NCI-H2081 (cell line): ENCODE results near the gene RDX.
"Not testable (repeated sequence)": the region's sequence is repeated elsewhere in the genome, so short reads cannot be mapped to it uniquely, and the experiment has no call there.

Experiments used
- DNase-seq, 2 experiments: peaks; one replicate each; lab custom pipeline; 2025; lab: John Stamatoyannopoulos, UW

Gene RDX

DNA sequence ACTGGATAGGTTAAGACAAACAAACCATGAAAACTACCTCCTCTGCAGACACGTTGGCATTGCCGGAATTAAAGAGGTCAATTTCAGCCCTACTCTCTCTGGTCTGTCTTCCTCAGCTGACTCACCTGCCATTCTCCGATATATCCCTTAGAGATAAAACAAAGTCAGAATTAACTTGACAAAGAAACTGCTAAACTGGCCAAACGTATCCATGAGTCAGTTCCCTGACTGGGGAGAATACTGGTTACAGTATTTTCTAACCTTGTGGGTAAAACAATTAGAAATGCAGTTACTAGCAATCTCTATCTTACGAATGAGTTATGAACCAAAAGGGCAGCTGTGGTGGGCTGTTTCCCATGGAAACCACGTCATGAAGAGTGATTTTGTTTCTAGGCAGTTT lies 96.2 kb downstream of the RDX start:
- no peak for DNase-seq

DNA sequence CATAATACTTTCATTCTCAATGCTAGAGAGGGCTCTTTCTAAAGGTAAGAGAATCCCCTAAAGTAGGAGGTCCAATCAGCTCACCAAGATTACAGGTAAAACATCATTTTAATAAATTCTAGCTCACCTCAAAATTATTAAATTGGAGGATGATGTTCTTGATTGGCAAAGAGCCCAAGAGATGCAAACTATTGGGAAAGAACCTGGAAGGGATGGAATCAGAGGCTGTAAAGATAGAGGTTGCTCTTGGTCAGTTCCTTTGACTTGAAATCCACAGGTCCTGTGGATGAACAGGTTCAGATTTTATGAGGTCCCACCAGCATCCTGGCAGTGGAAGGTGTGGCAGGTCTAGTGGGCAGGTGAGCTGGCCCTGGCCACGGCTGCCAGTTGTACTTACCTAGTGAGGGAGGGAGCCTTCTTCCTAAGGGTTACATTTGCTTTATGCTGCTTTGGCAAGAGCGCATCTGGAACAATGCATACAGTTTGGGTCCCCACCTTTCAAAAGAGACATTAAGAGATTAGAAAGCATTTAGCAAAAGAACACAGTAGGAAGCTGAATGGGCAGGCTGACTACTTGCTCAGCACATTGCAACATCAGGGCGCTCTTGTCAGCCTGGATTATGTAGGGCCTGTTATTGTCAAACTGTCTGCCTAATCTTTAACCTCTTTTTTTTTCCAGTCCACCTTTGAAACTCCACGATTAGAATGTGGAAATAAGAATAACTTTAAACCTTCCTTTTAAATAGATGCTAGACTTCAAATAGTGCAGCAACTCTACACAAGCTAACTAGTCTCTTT lies 97.0 kb downstream of the RDX start:
- no peak for DNase-seq

DNA sequence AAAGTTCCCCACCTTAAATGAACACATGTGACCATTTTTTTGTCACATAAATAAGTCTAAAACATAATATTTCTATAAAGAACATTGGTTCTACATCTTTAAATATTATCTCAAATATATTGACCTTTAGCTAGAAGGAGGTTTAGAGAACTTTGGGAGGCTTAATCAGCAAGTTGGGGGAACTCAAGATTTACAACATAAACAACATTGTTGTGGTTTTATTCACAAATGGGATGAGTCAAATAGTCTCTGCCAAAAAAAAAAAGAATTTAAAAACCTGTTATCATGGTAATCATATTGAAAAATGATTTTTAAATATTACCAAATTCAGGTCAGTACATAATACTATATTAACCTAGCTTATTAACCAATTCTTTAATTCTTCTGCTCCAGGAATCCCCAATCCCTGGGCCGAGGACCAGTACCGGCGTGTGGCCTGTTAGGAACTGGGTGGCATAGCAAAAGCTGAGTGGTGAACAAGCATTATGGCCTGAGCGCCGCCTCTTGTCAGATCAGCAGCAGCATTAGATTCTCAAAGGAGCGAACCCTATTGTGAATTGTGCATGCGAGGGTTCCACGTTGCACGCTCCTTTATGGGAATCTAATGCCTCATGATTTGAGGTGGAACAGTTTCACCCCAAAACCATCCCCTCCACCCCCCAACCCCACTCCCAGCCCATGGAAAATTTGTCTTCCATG lies 98.2 kb downstream of the RDX start:
- no peak for DNase-seq

DNA sequence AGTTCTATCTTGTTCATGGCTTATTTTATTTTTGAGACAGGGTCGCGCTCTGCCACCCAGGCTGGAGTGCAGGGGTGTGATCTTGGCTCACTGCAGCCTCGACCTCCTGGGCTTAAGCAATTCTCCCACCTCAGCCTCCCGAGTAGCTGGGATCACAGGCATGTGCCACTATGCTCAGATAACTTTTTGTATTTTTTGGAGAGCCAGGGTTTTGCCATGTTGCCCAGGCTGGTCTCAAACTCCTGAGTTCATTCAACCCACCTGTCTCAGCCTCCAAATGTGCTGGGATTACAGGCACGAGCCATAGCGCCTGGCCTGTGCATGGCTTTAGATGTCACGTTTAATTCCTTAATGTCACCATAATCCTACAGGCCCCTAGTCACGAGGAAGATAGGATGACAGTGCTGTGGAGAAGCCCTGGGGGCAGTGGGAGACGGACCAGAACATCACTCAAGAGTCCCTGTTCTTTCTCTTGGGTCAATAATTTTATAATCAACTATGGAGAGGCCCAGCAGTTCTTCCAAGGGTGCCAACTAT lies 99.5 kb downstream of the RDX start:
- DNase-seq = no peak

DNA sequence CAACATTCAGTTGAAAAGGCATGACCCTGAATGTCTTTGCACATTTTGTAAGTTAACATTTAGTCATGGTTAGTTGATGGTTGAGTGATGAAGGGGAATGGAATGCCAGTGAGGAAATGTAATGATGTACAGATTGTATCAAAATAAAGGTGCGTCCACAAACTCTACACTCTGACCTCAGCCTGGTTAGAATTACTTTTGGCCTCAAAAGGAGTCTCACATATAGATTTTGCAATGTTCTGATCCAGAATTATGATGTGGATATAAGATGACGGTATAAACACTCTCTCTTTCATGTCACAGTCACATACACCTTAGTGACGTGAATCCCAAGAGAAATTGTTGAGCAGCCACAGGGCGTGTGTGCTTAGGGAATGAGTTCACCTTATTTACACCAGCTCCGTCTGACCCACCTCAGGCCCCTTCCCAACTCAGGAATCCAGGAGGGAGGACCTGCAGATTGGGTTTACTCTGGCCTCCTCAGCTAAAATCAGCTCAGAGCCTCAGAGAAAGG lies 100.1 kb downstream of the RDX start:
- DNase-seq = no peak

DNA sequence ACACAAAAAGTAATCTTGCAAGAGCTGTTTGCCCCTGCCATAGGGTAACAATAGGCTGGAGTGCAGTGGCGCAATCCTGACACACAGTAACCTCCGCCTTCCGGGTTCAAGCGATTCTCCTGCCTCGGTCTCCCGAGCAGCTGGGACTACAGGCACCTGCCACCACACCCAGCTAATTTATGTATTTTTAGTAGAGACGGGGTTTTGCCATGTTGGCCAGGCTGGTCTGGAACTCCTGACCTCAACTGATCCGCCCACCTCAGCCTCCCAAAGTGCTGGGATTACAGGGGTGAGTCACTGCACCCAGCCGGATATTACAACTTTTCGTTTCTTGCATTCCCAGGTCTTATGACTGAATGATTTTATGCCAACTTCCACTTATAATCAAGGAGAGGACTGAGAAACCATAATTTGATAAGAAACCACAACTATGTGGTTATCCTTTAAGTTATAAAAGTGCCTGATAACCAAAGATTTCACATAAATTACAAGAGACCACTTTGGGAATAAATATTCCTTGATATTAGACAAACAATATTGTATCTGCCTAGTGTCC lies 102.1 kb downstream of the RDX start:
- not testable (repeated sequence) for DNase-seq

DNA sequence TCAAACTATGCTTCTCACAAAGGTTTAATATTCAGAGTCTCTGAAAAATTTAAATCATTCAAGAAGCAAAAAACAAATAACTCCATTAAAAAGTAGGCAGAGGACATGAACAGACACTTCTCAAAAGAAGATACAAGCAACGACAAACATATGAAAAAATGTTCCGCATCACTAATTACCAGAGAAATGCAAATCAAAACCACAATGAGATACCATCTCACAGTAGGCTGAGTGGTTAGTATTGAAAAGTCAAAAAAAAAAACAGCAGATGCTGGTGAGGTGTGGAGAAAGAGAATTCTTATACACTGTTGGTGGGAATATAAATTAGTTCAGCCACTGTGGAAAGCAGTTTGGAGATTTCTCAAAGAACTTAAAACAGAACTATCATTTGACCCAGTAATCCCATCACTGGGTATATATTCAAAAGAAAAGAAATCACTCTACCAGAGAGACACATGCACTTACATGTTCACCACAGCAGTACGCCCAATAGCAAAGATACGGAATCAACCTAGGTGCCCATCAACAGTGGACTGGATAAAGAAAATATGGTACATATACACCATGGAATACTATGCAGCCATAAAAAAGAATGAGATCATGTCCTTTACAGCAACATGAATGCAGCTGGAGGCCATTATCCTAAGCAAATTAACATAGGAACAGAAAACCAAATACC lies 103.7 kb downstream of the RDX start:
- DNase-seq = not testable (repeated sequence)

DNA sequence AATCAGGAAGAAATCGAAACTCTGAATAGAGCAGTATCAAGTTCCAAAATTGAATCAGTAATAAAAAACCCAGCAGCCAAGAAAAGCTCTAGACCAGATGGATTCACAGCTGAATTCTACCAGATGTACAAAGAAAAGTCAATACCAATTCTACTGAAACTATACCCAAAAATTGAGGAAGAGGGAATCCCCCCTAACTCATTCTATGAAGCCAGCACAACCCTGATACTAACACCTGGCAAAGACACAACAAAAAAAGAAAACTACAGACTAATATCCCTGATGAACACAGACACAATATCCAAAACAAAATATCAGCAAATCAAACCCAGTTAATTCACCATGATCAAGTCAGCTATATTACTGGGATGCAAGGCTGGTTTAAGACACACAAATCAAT lies 105.5 kb downstream of the RDX start:
- no peak for DNase-seq

DNA sequence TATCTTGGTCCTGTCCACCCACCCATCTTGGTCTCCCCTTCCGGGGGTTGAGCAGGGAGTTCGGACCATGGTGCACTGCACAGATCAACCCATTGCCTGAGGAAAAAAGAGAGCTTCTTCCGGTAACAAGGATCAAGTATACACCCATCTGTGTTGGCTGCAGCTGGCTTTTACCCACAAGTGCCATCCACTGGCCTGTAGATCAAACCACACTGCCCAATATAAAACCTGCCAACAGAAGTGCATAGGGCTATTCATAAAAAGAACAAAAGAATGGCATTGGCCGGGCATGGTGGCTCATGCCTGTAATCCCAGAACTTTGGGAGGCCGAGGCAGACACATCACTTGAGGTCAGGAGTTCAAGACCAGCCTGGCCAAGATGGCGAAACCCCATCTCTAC lies 108.7 kb downstream of the RDX start:
- no peak for DNase-seq

DNA sequence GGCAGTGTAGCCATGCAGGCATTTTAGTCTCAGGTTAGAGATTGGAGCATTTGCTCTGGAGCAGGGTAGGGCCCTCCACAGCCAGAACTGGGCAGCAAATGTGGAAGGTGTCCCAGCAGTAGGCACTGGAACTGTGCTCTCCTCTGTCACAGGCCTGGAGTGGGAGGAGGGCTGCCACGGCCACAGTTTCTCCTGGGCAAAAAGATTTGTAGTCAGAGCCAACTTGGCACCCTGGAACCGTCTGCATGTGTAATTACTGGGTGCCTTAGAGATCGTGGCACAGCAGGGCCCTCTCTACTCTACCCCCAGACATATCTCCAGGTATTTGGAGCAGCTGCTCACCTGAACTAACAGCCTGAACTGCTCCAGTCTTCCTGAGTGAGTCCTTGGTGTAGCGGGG lies 109.5 kb downstream of the RDX start:
- DNase-seq = no peak

DNA sequence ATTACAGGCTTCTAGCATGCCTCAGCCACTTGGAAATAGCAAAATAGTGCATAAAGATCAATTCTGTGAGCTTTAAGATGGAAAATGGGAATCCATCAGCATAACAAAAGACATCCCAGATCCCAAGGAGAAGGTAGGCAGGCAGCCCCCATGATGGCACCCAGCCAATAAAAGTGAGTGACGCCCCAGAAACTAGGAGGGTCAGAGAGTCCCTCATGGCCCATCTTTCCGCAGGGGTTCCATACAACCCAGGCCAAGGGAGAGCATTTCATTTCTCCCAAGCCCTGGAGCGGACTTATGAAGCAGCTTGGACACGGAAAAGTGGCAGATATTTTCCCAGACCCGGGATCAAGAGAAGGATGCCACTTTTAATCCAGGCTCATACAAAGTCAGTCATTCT lies 110.0 kb downstream of the RDX start:
- DNase-seq = no peak

DNA sequence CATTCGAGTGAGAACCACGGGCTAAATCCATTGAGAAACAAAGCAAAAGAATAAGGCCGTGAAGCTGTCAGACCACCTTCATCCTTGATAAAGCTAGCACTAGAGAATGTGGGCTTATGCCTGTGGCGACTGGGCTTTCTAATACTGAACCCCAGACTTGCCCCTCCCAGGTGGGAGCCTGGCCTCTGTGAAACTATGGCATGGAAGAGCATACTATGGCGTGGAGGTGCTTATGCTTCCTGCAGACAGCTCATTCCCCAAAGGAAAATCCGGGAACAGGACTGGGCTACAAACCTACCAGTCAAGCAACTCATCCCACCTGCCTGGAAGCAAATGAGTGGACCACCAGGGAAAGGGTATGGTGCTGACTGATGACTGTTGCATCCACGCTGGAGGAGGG lies 110.8 kb downstream of the RDX start:
- DNase-seq = no peak

DNA sequence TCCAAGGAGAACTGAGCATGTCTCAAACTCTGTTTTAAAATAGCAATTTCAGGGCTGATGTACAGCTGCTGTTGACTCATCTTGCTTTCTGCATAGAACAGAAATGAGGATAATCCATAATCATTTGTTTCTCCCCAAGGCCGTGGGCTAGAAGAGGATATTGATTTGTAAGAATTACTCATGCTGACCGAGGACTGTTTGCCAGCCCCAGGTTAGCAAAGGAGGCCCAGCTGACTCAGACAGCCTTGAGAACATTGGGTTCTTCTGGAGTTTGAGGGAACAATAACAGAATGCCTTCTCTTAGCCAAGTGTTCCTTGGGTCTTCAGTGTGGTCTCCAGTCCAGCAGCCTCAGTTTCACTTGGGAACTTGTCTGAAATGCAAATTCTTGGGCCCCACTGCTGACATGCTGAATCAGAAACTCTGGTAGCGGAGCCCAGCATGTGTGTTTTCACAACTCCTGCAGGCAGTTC lies 111.3 kb downstream of the RDX start:
- no peak for DNase-seq

DNA sequence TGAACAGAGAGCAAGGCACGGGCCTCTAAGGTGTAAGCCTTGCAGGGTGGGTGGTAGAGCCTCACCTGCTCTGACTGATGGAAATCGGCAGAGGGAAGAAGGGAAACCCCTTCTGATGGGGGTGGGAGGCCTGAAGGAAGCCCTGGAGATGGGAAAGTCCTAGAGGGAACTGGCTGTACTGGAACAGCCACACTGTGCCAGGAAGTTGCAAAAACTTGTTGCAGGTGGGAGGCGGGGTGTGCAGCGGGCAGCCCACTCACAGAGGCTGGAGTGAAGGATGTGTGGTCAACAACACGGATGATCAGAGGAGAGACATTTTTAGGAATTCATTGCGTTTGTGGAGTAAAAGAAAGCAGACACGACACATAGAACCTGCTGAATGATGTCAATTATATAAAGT lies 112.0 kb downstream of the RDX start:
- DNase-seq = no peak

DNA sequence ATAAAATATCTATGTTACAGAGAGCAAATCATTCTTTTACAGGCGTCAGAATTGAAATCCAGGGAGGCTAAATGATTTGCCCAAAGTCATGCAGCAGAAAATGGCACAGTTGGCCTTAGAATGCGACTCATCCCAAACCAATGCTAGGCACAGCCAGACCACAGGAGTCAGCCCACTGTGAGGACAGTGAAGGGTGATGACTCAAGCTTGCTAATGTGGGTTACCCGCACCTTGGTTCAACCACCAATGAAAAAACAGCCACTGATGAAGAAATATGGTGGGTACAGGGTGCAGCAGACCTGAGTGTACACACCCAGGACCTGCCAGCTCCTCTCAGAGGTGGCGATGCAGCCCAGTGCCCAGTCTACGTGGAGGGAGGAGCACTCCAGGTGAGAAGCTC lies 113.5 kb downstream of the RDX start:
- DNase-seq = no peak

DNA sequence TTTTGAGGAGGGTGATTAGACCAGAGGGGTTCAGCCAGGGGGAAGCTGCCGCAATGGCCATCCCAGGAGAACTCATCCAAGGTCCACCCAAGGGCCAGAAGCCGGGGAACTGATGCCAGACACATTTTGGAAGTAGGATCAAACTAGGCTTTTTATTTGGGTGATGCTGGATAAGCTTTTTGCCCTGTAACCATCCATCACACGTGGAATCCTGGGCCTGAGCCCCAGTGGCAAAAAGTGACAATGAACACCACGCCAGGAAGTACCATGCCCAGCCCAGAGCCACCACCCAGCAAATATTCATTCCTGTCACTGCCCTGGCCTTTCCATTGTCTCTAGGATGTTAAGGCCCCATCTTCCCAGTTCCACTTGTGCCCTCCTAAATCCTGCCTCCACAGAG lies 117.3 kb downstream of the RDX start:
- DNase-seq = no peak

DNA sequence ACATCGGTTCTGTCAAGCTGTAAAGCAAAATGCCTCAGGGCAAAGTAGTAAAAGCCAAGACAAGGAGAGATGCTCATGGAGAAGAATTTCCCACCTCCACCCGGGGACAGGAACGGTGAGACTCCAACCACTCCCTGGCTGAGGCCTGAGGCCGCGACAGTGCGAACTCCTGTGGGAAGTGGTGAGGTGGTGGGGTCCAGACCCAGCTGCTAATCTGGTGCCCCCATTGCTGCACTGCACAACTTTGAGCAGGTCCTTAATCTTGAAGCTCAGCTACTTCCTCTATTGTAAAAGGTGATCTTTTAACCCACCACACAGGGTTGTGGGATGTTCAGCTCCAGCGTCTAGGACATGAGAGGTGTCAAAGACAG lies 119.3 kb downstream of the RDX start:
- DNase-seq = no peak

DNA sequence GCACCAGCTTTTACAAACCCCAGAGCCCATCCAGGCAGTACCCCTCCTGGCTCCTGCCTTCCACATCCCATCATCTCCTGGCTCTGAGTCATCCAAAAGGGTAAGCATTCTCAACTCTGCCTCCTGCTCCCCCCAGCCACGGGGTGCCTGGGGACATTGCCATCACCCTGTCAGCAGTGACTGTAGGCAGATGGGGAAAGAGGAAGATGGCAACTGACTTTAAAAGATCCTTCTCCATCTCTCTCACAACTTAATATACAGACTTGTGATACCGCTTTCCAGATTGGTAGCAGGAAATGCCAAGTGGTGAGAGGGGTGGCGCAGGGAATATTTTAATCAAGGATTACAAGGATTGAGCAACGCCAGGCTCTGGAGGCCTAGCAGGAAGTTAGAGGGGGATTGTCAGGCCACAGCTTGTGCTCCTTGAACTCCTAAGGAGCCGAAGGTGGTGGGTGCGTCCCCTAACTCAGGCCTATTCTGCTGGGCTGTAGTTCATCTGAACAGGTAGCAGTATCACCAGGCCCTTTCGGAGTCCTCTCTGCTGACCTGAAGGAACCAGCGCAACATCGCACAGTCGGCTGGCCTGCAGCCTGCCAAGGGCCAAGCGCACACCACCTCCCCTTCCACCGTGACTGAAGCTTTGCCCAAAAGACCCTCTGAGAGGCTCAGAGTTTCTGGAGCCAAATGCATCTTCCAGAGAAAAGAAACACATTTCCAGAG lies 119.9 kb downstream of the RDX start:
- DNase-seq = peak in 1 of 2 experiments; percentile 20

DNA sequence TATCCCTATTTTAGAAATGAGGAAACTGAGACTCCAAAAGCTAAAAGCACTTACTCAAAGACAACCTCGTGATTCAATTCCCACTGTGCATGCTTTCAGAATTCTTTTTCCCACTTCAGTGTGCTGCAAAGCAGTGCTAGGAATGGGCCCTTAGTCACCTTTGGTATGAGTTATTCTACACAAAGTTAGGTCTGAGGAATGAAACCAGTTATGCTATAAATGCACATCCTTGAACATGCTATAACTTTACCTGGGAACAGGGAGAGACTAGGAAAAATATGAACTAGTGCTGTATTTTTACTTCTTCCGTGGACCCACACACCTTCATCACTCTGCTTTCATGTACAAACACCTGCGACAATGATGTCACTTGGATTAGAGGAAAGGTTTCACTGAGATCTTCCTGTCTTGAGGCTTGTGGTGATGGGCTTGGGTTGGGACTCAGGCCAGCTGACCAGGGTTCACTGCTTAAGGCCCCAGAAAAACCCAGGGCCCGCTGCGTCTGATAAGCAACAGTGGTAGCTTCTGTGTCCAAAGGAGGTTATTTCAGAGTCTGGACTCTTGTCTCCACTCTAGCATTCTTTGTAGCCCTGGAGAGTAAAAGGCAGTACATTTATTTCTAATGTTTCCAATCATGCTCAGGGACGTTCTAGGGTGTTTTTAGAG lies 121.6 kb downstream of the RDX start:
- peak in 1 of 2 experiments; percentile 64 for DNase-seq

DNA sequence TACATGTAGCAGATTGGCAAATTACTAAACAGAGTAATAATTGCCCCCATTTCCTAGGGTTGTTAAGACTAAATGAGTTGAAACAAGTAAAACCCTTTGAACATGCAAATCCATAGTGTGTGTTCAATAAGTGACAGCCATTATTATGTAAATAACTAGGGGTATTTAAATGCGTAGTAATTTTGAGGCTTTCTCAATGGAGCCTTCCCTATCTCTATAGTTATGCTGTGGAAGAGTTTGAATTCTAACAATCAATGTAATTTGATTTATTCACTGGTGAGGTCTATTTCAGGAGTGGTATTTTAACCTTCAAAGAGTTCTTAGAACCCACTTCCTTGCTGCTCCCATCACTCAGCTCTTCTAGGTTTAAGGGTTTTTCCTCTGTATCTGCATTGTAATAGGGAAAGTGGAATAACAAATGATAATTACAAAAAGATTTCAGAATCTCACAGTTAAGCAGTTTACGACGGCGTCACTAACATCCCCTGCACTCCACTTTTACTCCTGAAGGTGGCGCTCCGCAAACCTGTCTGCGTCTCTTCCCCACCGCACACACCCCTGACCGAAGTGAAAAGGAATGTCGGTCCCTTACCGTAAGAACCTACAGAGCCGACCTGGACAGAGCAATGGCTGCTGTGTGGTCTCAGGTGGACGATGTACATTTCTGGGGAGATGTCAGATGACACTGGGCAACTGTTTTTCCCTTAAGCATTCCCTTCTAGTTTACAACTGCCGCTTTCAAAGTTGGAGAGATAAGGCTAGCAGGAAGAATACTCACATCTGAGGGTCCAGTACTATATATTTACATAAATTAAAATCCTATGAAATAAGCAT lies 122.4 kb downstream of the RDX start:
- peak; percentile 24 to 47 for DNase-seq
